HFFc6 (cell line): ENCODE results near the gene MTHFD2. TPM values are rescaled to one million over a fixed set of nuclear protein-coding genes. Genes with fewer than 3 reads are reported as not detected.

ENCODE experiments used
- DNase-seq: peaks from one replicate; pipeline ENCODE4 v3.0.0-alpha.2; 2018
- H3K27ac Mint-ChIP-seq: 2 replicates; pipeline ENCODE4 v1.8.0; 2020; ENCODE audit warnings: mild to moderate bottlenecking, mixed read lengths
- H3K27me3 Mint-ChIP-seq: 2 replicates; pipeline ENCODE4 v1.8.0; 2021; ENCODE audit warnings: mild to moderate bottlenecking, moderate library complexity, mixed read lengths; ENCODE audit not compliant: insufficient read depth
- H3K36me3 Mint-ChIP-seq: 2 replicates; pipeline ENCODE4 v1.8.0; 2021; ENCODE audit warnings: low read depth, mixed read lengths
- H3K4me1 Mint-ChIP-seq: 2 replicates; pipeline ENCODE4 v1.8.0; 2020; ENCODE audit warnings: low read depth, mixed read lengths
- H3K4me3 Mint-ChIP-seq: 2 replicates; pipeline ENCODE4 v1.8.0; 2020; ENCODE audit warnings: mild to moderate bottlenecking, moderate library complexity, mixed read lengths
- H3K9me3 Mint-ChIP-seq: 2 replicates; pipeline ENCODE4 v1.8.0; 2020; ENCODE audit warnings: mild to moderate bottlenecking, mixed read lengths
- CTCF ChIP-seq: fragments of 200-600 bp; sonication (generic); IDR thresholded peaks from 2 replicates; pipeline ENCODE4 v1.5.0; 2021; ENCODE audit warnings: antibody characterized with exemption, mild to moderate bottlenecking
- total RNA-seq, 6 experiments: library from RNA; stranded (reverse); fragmentation: NEBNext Ultra II Directional; extraction: Animal tissue kit (Norgen Biotek cat#: 25700); gene quantifications; 2 replicates in 1 of 6; 3 replicates in 5 of 6; pipeline ENCODE4 v1.2.3, GENCODE V29; 2021

The MTHFD2 gene
- total RNA-seq, 6 experiments from 2014 or later: 75.3 to 99.6 (median 85.1) TPM

GRCh38 chr2:74262681-74263080 lies 64.3 kb downstream of the MTHFD2 start:
- no peak for TF ChIP-seq CTCF
- Mint-ChIP-seq H3K4me1 (peaks cover 10% of the 10 kb centered on the region), H3K9me3 (no peaks in the 10 kb centered on the region), H3K27me3 (peaks cover 22% of the 10 kb centered on the region), H3K36me3 (no peaks in the 10 kb centered on the region), H3K27ac (no peak overlapping the region), H3K4me3 (no peak overlapping the region)
- no peak for DNase-seq

GRCh38 chr2:74264281-74264680 lies 65.9 kb downstream of the MTHFD2 start:
- no peak for DNase-seq
- Mint-ChIP-seq H3K4me1 (peaks cover 10% of the 10 kb centered on the region), H3K4me3 (no peak overlapping the region), H3K27ac (no peak overlapping the region), H3K36me3 (no peaks in the 10 kb centered on the region), H3K27me3 (peaks cover 23% of the 10 kb centered on the region), H3K9me3 (no peaks in the 10 kb centered on the region)
- no peak for TF ChIP-seq CTCF

- Mint-ChIP-seq H3K27me3 (peaks cover 32% of the 10 kb centered on the region), H3K4me1 (peaks cover under 1% of the 10 kb centered on the region), H3K27ac (no peak overlapping the region), H3K36me3 (no peaks in the 10 kb centered on the region), H3K9me3 (no peaks in the 10 kb centered on the region), H3K4me3 (no peak overlapping the region)
- TF ChIP-seq CTCF: no peak
- no peak for DNase-seq
These were observed 68.7 kb downstream of the MTHFD2 start for GRCh38 chr2:74267068-74267467.

Other genes with a start within 250 kb of the MTHFD2 start
- 1 to 10 TPM; 3.2 to 3.7 (median 3.4) TPM for gene TET3, start 213.7 kb upstream of the MTHFD2 start, total RNA-seq
- 10 to 100 TPM; 71.6 to 92.5 (median 80.8) TPM for gene BOLA3, start 50.7 kb upstream of the MTHFD2 start, total RNA-seq
- 100 to 1,000 TPM in 5 of 6 experiments, 10 to 100 TPM in 1; 95.4 to 121 (median 112) TPM for gene MOB1A, start 19.7 kb upstream of the MTHFD2 start, total RNA-seq
- under 1 TPM in 3 of 6 experiments, not detected in 3; 0.19 to 0.40 (median 0.31) TPM for gene SLC4A5, start 144.8 kb downstream of the MTHFD2 start, total RNA-seq
- 100 to 1,000 TPM; 222 to 286 (median 236) TPM for gene DCTN1, start 181.7 kb downstream of the MTHFD2 start, total RNA-seq
- gene C2orf81, start 223.0 kb downstream of the MTHFD2 start, total RNA-seq: 1 to 10 TPM in 5 of 6 experiments, under 1 TPM in 1; 0.53 to 2.3 (median 1.4) TPM
- 10 to 100 TPM; 30.7 to 37.7 (median 33.4) TPM for gene WDR54, start 223.1 kb downstream of the MTHFD2 start, total RNA-seq
- gene RTKN, start 243.3 kb downstream of the MTHFD2 start, total RNA-seq: 10 to 100 TPM; 12.7 to 14.8 (median 13.6) TPM